ENCODE results near the gene TENT4B. TPM values are rescaled to one million over a fixed set of nuclear protein-coding genes. Genes with fewer than 3 reads are reported as not detected.
A peak's percentile ranks its signal among the peaks of the same experiment; 100 is the strongest.

TENT4B gene
- total RNA-seq, 4 donors from 2014 or later, result 10.7 to 15.6 (median 13.2) TPM

GRCh38 chr16:50244504-50245416, 91.7 kb downstream of the TENT4B start:
- peak; percentile 6 for ATAC-seq (ENCODE audit: low FRiP score)
- no peak for DNase-seq (ENCODE audit: low spot score)

GRCh38 chr16:50245417-50246298, 92.6 kb downstream of the TENT4B start:
- no peak for TF ChIP-seq CTCF (IDR thresholded peaks at IDR 0.05)
- DNase-seq (ENCODE audit: low spot score) (peak; percentile 42), ATAC-seq (ENCODE audit: low FRiP score) (peak; percentile 94)

More at GRCh38 chr16:50244504-50245416, 91.7 kb downstream of the TENT4B start:
- no peak for TF ChIP-seq CTCF (IDR thresholded peaks at IDR 0.05)

GRCh38 chr16:50246299-50247122, 93.4 kb downstream of the TENT4B start:
- no peak for DNase-seq (ENCODE audit: low spot score)
- TF ChIP-seq CTCF (IDR thresholded peaks at IDR 0.05), result no peak
- ATAC-seq (ENCODE audit: low FRiP score), result peak; percentile 3

GRCh38 chr16:50247123-50247905, 94.2 kb downstream of the TENT4B start:
- TF ChIP-seq CTCF (IDR thresholded peaks at IDR 0.05), result no peak
- DNase-seq (ENCODE audit: low spot score) (no peak), ATAC-seq (ENCODE audit: low FRiP score) (no peak)

DNA sequence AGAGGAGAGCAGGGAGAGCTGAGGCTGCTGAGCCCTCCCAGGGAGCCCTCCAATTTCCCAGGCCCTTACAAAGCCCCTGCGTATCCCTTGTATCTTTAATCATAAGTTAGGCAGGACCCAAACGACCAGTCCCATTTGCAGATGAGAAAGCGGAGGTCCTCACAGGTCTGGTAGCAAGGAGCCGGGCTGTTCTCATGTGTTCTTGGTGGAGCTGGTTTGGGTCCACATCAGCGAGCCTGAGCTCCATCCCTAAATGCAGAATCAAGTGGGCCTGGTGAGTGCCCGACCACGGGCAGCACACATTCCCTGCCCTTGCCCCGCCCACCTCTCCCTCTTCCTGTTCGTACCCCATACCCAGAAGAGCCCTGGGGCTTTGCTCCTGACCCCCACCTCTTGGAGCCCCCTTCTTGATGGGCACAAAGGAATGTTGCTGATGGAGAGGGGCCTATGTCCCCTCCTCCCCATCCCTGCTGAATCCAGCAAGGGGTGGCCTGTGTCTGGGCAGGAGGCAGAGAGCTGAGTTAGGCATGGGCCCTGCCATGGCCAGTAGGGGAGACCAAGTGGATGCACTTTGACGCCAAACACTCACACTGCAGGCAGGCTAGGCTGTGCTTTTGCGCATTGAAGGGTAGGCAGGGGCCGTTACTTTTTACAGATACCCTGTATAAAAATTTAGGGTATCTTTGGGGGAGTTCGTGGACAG, 95.0 kb downstream of the TENT4B start:
- no peak for ATAC-seq (ENCODE audit: low FRiP score)
- TF ChIP-seq CTCF (IDR thresholded peaks at IDR 0.05), result no peak
- no peak for DNase-seq (ENCODE audit: low spot score)

Data from omental fat pad (tissue), 4 donors.